VCaP (cell line): ENCODE results near the gene PALD1.

Experiments
- H3K27ac ChIP-seq: fragments of 450-650 bp; 2 replicates; pipeline ENCODE4 v1.5.1; 2017
- CTCF ChIP-seq: fragments of 450-650 bp; conservative IDR thresholded peaks from 2 replicates; pipeline ENCODE4 v1.5.1; 2017; ENCODE audit warnings: mild to moderate bottlenecking, moderate library complexity

Gene PALD1

GRCh38 chr10:70560511-70560941 is 82.0 kb downstream of the PALD1 start:
- no peak overlapping the region for H3K27ac ChIP-seq

GRCh38 chr10:70561070-70561469 is 82.5 kb downstream of the PALD1 start:
- no peak overlapping the region for H3K27ac ChIP-seq
- TF ChIP-seq CTCF: no peak

More at GRCh38 chr10:70560511-70560941, 82.0 kb downstream of the PALD1 start:
- no peak for TF ChIP-seq CTCF

- TF ChIP-seq CTCF: no peak
- no peak overlapping the region for H3K27ac ChIP-seq
These were observed 83.0 kb downstream of the PALD1 start for GRCh38 chr10:70561558-70561957.

- TF ChIP-seq CTCF: no peak
- H3K27ac ChIP-seq: no peak overlapping the region
These were observed 83.6 kb downstream of the PALD1 start for GRCh38 chr10:70562036-70562755.

GRCh38 chr10:70563230-70563629 is 84.7 kb downstream of the PALD1 start:
- TF ChIP-seq CTCF: no peak
- H3K27ac ChIP-seq: no peak overlapping the region

GRCh38 chr10:70564113-70564725 is 85.7 kb downstream of the PALD1 start:
- H3K27ac ChIP-seq: no peak overlapping the region
- TF ChIP-seq CTCF: no peak

- no peak overlapping the region for H3K27ac ChIP-seq
- no peak for TF ChIP-seq CTCF
These were observed 86.4 kb downstream of the PALD1 start for GRCh38 chr10:70564901-70565351.
